K562 (cell line): ENCODE data around the gene XRN1.

Experiments used
- EP300 ChIP-seq: IDR thresholded peaks from 2 replicates; pipeline ENCODE4 v1.6.1; 2012; ENCODE audit warnings: low read length, improper control_type of control experiment
- ZNF282 ChIP-seq: sonication (generic); formaldehyde crosslinking; IDR thresholded peaks from 2 replicates; pipeline ENCODE4 v1.8.1; 2023; ENCODE audit warnings: missing genetic modification reagents
- ZNF316 ChIP-seq: fragments of 450-650 bp; IDR thresholded peaks from 2 replicates; pipeline ENCODE4 v1.6.1; 2016
- TF ChIP-seq, protein P1 (sequence below): fragments of 250-450 bp; sonication (Bioruptor Pico); IDR thresholded peaks from 2 replicates; pipeline ENCODE4 v1.6.1; 2021; ENCODE audit warnings: mild to moderate bottlenecking

- TF ChIP-seq EP300, result no peak
- TF ChIP-seq, protein P1, sequence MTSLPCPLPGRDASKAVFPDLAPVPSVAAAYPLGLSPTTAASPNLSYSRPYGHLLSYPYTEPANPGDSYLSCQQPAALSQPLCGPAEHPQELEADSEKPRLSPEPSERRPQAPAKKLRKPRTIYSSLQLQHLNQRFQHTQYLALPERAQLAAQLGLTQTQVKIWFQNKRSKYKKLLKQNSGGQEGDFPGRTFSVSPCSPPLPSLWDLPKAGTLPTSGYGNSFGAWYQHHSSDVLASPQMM (CRISPR knock-in tag), result no peak
- TF ChIP-seq ZNF316, result no peak
- TF ChIP-seq ZNF282, result no peak
These were observed 33.4 kb upstream of the XRN1 start for GRCh38 chr3:142481196-142481595.
